GM19193 (cell line): ENCODE data around the gene HHAT.

ENCODE experiments used
- POLR2A ChIP-seq: IDR thresholded peaks from 4 replicates; pipeline ENCODE4 v1.6.1; 2011; ENCODE audit not compliant: insufficient read depth, insufficient read length; ENCODE audit errors: extremely low read depth

Gene HHAT

GRCh38 chr1:210328746-210329503, at the start of gene HHAT:
Gene HHAT, plus strand, starts transcription at chr1:210328902. Its CDS starts 20,074 bp downstream, at chr1:210348976.
- peak; percentile 74 for TF ChIP-seq POLR2A

DNA sequence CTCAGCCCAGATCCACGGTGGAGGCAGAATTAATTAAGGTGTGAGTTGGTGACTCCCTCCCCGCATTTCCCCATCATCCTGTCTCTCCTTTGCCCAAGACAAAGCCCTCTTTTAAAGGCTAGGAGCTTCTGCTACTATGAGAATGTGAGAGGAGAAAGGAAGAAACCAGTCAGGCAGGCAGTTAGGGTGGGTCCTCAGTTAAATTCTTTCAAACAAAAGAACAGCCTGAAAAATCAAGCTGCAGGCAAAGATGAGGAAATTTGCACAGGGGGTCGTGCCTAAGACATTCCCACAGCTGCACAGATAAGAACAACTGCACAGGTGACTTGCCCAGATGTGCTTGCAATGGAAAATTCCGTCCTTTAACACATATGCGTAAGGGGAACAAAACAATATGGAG, 48.5 kb upstream of the HHAT start:
- TF ChIP-seq POLR2A, result no peak

GRCh38 chr1:210288116-210288515, 40.6 kb upstream of the HHAT start:
- no peak for TF ChIP-seq POLR2A

DNA sequence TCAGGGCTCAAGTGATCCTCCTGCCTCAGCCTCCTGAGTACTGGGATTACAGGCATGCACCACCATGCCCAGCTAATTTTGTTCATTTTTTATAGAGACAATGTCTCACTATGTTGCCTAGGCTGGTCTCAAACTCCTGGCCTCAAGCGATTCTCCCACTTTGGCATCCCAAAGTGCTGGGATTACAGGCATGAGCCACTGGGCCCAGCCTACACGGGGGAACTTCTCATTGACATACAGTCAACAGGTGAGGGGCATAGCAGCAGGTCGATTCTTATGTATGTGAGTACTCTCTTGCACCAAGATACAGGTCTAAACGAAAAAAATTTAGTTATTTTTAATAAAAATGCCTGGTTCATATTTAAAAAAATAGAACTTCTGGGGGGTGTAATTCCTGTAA, 39.5 kb upstream of the HHAT start:
- TF ChIP-seq POLR2A, result no peak

GRCh38 chr1:210291081-210291764, 37.5 kb upstream of the HHAT start:
- TF ChIP-seq POLR2A, result no peak

DNA sequence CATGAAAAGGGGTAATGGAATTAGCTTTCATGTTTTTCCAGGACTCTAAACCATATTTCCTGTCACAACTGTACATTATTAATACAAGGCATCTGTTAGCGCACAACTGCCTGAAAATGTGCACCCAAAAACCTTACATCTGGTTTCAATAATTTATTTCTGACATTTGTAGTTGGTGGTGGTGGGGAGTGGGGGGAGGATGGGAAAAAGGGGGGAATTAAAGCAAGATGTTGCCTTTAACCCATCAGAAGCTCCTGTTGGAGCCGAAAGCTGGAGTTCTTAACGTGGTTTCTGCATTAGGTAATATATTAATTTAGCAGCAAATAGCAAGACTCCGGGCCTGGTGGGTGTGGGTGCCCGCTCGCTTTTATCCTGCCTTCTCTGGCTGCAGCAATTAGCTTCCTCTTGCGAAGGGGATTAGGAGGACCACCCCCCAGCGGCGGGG, 36.9 kb upstream of the HHAT start:
- no peak for TF ChIP-seq POLR2A

DNA sequence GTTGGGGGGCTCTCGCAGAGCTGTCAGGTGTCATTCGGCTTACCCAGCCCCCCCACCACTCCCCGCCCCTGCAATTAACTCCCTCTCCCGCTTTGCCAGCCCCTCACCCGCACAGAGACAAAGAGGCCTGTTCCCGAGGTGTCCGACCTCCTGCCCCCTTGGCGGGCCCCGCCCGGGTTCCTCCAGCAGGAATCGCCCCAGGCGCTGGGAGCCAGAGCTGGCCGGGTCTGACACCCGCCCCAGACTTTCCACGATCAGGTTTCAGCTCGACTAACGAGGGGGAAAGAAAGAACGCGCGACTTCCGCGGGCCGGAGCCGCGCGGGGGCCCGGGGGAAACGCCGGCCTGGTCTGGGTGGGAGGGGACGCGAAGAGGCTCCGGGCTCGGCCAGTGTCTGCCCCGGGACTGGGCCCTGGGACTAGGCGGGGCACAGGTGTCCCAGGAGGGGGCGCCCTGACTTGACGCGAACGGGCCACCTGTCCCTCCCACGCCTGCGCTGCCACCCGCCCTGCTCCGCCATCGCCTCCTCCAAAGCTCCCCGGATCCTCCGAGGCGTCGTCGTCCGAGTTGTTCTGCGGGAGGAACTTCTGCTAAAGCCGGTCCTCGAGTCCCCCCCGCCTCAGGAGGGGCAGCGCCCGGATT, 36.4 kb upstream of the HHAT start:
- no peak for TF ChIP-seq POLR2A

DNA sequence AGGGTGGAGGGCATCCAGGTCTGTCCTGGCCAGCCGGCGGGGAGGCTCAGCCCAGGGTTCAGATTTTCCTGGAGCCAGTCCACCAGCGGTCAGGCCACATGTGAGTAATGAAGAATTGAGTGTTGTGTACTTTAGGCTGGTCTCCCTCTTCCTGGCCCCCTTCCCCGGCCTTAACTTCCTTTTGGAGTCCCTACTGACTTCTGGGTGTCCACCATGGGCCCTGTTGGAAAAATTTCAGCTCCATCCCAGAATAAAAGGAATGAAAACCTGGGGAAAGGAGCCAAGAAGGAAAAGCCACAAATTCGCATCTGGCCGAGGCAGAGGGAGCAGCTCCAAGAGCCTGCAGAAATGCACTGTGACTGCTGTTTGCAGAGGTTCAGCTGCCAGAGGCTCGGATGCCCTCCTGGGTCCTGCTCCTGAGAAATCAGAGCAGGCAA, 35.5 kb upstream of the HHAT start:
- TF ChIP-seq POLR2A, result no peak

DNA sequence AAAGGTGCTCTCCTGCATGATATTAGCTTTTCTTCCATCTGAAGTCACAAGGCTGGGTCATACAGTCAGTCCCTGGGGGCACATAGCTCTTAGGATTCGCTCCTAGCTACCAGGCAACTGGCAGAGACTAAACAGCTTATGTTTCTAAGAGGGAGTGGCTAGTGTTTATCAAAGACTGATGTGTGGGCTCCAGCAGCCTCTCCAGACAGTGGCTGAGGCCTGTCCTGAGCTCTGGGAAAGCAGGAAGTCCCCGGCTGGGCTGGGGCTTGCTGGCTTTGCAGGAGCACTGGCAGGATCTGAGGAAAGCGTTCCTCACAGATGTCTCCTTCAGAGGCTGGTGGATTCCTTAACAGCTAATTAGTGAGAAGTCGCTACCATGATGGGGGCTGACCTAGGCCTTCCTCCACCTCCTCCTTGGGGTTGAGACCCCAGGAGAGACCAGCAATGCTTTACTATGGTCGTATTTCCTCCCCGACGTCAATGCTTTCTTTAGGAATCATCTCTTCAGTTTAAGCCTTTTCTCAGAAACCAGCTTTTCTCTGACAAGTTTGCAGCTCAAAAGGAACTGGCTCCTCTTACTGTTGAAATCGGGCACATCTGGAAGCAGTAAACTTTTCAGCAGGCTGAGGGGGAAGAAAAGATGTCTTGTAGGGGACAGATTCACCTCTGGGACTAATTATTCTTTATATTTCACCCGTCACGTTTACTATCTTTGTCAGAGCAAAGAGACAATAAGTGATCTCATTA, 33.5 kb upstream of the HHAT start:
- no peak for TF ChIP-seq POLR2A

DNA sequence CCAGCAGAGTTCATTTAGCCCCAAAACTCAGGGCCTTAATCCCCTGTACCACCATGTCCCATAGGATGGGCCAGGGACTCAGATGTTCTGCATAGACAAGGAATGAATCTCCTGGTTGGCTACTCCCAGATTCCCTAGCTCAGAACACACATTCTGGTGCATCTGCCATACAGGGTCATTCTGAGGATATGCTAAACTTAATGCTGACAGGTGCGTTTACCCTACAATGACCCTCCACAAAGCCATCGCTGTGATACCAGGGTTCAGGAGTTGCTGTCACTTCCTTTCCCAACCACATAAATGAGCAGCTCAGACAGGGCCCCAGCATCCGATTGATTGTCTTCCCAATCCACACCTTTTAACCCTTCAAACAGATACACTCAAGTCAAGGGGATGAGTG, 32.0 kb upstream of the HHAT start:
- no peak for TF ChIP-seq POLR2A

DNA sequence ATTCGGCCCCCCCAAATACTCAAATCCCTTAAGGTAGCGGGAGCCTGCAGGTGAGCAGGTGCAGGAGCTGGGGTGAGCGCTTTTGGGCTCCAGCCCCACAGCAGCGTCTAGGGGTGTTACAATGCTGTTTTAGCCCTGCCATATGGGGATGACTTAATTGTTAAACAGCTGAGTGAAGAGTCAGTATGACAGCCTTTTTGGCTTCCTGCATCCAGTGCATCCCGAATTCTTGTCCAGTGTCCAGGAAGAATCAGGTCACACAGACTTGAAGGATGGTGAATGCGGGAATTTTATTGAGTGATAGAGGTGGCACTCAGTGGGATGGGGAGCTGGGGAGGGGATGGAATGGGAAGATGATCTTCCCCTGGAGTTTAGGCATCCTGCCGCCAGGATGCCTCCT, 30.4 kb upstream of the HHAT start:
- no peak for TF ChIP-seq POLR2A

DNA sequence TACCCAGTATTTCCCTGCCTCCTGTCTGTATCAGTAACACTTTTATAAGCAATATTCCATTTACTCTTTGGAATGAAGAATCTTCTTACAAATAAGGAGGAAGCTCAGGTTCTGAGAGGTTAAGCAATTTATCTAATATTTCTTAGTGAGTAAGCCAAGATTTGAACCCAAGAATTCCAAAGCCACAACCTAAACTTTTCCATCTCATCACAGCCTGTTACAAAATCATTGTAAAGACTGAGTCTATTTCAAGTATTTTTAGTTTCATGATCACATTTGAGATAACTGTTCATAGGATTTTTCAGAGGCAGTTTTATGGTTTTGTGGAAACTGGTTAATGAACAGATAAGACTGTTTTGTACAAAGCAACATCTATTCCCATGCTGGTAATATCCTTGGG, 29.8 kb upstream of the HHAT start:
- TF ChIP-seq POLR2A, result no peak

DNA sequence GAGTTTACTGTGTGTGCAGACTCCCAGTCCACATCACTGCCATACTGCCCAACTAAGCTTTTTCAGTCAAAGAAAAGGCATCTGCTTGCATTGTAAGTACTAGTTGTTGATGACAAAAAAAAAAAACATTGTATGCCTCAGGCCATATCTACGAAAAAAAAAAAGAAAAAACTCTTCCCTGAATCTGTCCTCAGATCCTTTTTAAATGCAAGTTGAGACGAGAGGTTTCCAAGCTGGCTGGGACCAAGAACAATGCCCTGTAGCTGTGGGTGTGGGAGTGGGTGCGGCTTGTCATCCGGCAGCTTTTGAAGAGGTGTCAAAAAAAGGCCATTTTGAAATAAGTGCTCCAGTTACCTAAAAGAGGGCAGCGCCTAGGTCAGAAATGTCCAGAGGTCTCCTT, 29.2 kb upstream of the HHAT start:
- TF ChIP-seq POLR2A, result no peak

DNA sequence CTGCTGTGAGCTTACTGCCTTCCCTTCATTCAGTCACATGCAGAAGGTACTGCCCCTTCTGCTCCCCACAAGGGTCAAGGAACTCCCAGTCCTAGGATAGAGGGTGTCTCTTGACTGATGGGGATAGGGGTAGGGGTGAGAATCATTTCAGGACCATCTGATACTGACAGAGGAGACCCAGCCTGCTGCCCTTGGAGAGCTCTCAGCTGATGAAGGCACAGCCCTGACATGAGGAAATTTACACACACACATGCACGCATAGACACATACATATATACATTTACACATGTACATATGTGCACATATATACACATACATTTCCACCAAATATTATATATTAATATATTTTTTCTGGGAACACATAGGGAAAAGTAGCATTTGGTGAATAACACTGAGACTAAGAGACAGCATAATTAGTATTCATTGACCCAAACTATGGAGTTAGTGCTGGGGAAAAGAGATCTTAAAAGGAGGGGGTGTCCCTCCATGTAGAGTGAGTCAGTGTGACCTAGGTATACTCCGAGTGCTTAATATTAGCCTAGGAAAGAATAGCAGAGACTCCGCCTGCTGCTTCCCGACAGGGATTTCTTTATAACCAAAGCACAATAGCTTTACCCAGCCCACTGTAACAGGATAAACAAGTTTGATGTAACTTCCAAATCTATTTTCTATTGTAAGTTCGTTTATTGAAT, 27.6 kb upstream of the HHAT start:
- TF ChIP-seq POLR2A, result no peak
